Measurements from ENCODE around the gene CORIN. TPM values are rescaled to one million over a fixed set of nuclear protein-coding genes. Genes with fewer than 3 reads are reported as not detected.

The CORIN gene
- total RNA-seq, 4 donors from 2014 or later, result 1.2 to 6.1 (median 2.5) TPM

GRCh38 chr4:47876310-47876709, 38.4 kb upstream of the CORIN start:
- H3K27ac ChIP-seq, result no peak overlapping the region
- no peak overlapping the region for H3K4me3 ChIP-seq
- H3K9me3 ChIP-seq, result peaks cover 7% of the 10 kb centered on the region
- TF ChIP-seq CTCF (IDR thresholded peaks at IDR 0.05) (no peak), POLR2AphosphoS5 (IDR thresholded peaks at IDR 0.05) (no peak), POLR2A (IDR thresholded peaks at IDR 0.05) (no peak), EP300 (IDR thresholded peaks at IDR 0.05) (no peak)
- no peak for DNase-seq (ENCODE audit: low spot score in 2 of 2)
- H3K27me3 ChIP-seq, result no peaks in the 10 kb centered on the region
- no peaks in the 10 kb centered on the region for H3K4me1 ChIP-seq
- peaks cover 66% of the 10 kb centered on the region for H3K36me3 ChIP-seq

- Histone ChIP-seq H3K36me3 (peaks cover 67% of the 10 kb centered on the region), H3K27me3 (no peaks in the 10 kb centered on the region), H3K4me1 (no peaks in the 10 kb centered on the region), H3K27ac (no peak overlapping the region), H3K9me3 (peaks cover 7% of the 10 kb centered on the region), H3K4me3 (no peak overlapping the region)
- TF ChIP-seq POLR2A (IDR thresholded peaks at IDR 0.05) (no peak), EP300 (IDR thresholded peaks at IDR 0.05) (no peak), CTCF (IDR thresholded peaks at IDR 0.05) (no peak), POLR2AphosphoS5 (IDR thresholded peaks at IDR 0.05) (no peak)
- 87% methylated on average over 3 of the region's 3 CpGs for WGBS
- no peak for DNase-seq (ENCODE audit: low spot score in 2 of 2)
Observed at GRCh38 chr4:47873877-47874541, 36.1 kb upstream of the CORIN start.

GRCh38 chr4:47863486-47863885, 25.6 kb upstream of the CORIN start:
- no peak for DNase-seq (ENCODE audit: low spot score in 2 of 2)
- H3K36me3 ChIP-seq, result peaks cover 14% of the 10 kb centered on the region
- no peaks in the 10 kb centered on the region for H3K4me1 ChIP-seq
- H3K9me3 ChIP-seq, result no peaks in the 10 kb centered on the region
- 69% methylated on average over 4 of the region's 4 CpGs for WGBS
- no peaks in the 10 kb centered on the region for H3K27me3 ChIP-seq
- no peak for TF ChIP-seq EP300 (IDR thresholded peaks at IDR 0.05)
- TF ChIP-seq POLR2A (IDR thresholded peaks at IDR 0.05), result no peak
- no peak for TF ChIP-seq POLR2AphosphoS5 (IDR thresholded peaks at IDR 0.05)
- no peak for TF ChIP-seq CTCF (IDR thresholded peaks at IDR 0.05)
- no peak overlapping the region for H3K4me3 ChIP-seq
- H3K27ac ChIP-seq, result no peak overlapping the region

- peaks cover 7% of the 10 kb centered on the region for H3K36me3 ChIP-seq
- no peak for DNase-seq (ENCODE audit: low spot score in 2 of 2)
- TF ChIP-seq POLR2A (IDR thresholded peaks at IDR 0.05) (no peak), CTCF (IDR thresholded peaks at IDR 0.05) (no peak), POLR2AphosphoS5 (IDR thresholded peaks at IDR 0.05) (no peak), EP300 (IDR thresholded peaks at IDR 0.05) (no peak)
Observed at GRCh38 chr4:47862297-47862696, 24.4 kb upstream of the CORIN start.

GRCh38 chr4:47860305-47860704, 22.4 kb upstream of the CORIN start:
- H3K9me3 ChIP-seq, result no peaks in the 10 kb centered on the region
- 98% methylated on average over 1 of the region's 1 CpG for WGBS
- no peak overlapping the region for H3K4me3 ChIP-seq
- H3K36me3 ChIP-seq, result no peaks in the 10 kb centered on the region
- TF ChIP-seq EP300 (IDR thresholded peaks at IDR 0.05), result no peak
- no peak for TF ChIP-seq POLR2AphosphoS5 (IDR thresholded peaks at IDR 0.05)
- TF ChIP-seq POLR2A (IDR thresholded peaks at IDR 0.05), result no peak
- no peak for TF ChIP-seq CTCF (IDR thresholded peaks at IDR 0.05)
- H3K27me3 ChIP-seq, result no peaks in the 10 kb centered on the region
- no peak overlapping the region for H3K27ac ChIP-seq
- no peaks in the 10 kb centered on the region for H3K4me1 ChIP-seq
- DNase-seq (ENCODE audit: low spot score in 2 of 2), result no peak

More at GRCh38 chr4:47862297-47862696, 24.4 kb upstream of the CORIN start:
- Histone ChIP-seq H3K27ac (no peak overlapping the region), H3K4me3 (no peak overlapping the region), H3K4me1 (no peaks in the 10 kb centered on the region), H3K9me3 (no peaks in the 10 kb centered on the region), H3K27me3 (no peaks in the 10 kb centered on the region)
- 99% methylated on average over 3 of the region's 3 CpGs for WGBS

Data from suprapubic skin (tissue), 4 donors.